ENCODE data around the gene HYDIN.

- TF ChIP-seq POLR2A (IDR thresholded peaks at IDR 0.05) = no peak
- TF ChIP-seq, protein P1, sequence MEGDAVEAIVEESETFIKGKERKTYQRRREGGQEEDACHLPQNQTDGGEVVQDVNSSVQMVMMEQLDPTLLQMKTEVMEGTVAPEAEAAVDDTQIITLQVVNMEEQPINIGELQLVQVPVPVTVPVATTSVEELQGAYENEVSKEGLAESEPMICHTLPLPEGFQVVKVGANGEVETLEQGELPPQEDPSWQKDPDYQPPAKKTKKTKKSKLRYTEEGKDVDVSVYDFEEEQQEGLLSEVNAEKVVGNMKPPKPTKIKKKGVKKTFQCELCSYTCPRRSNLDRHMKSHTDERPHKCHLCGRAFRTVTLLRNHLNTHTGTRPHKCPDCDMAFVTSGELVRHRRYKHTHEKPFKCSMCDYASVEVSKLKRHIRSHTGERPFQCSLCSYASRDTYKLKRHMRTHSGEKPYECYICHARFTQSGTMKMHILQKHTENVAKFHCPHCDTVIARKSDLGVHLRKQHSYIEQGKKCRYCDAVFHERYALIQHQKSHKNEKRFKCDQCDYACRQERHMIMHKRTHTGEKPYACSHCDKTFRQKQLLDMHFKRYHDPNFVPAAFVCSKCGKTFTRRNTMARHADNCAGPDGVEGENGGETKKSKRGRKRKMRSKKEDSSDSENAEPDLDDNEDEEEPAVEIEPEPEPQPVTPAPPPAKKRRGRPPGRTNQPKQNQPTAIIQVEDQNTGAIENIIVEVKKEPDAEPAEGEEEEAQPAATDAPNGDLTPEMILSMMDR (IDR thresholded peaks at IDR 0.05) = no peak
Observed at GRCh38 chr16:70770291-70770625, 460.3 kb downstream of the HYDIN start.

Data from heart left ventricle (tissue), 13 donors.